ENCODE data around the gene PLXDC1.
"Not testable (repeated sequence)": the region's sequence is repeated elsewhere in the genome, so short reads cannot be mapped to it uniquely, and the experiment has no call there.

PLXDC1 gene

DNA sequence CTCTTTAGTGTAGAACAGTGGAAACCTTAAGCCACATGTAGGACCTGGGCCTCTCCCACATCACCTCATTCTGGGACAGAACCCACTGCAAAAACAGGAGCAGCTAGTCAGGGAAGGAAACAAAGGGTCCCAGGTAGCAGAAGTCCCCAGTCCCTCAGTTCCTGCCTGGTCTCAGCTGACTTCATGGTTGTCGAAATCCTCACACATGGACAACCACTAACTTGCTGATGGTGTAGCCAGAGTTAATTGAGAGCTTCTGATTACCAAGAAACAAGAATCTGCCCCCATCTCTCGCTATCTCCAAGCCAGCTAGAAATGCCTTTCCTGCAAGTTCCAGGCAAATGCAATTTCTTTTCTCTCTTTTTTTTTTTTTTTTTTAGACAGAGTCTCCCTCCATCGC, 18.1 kb upstream of the PLXDC1 start:
- Histone ChIP-seq H3K27me3 (ENCODE audit: control insufficient read depth, low read length) (peaks cover 6% of the 10 kb centered on the region; the same call in 1 of the 2 replicates), H3K9me3 (ENCODE audit: control insufficient read depth, insufficient read depth, low read length) (no peaks in the 10 kb centered on the region), H3F3A (ENCODE audit: control insufficient read depth, insufficient read depth) (peaks cover 2% of the 10 kb centered on the region; the same call in 1 of the 2 replicates), H3K4me2 (ENCODE audit: low read length) (no peak overlapping the region; the same call in 1 of the 2 replicates), H4K20me1 (ENCODE audit: control insufficient read depth, insufficient read depth, low read depth, low read length) (peaks cover under 1% of the 10 kb centered on the region; the same call in 1 of the 2 replicates), H3K27ac (ENCODE audit: low read depth, low read length) (no peak overlapping the region), H3K4me3 (ENCODE audit: low read length) (no peak overlapping the region), H3K4me1 (ENCODE audit: control insufficient read depth, low read length) (peaks cover 30% of the 10 kb centered on the region), H3K9me2 (replicated peaks; ENCODE audit: control insufficient read depth, low read length) (no peaks in the 10 kb centered on the region), H3K79me2 (ENCODE audit: control insufficient read depth, low read length) (no peaks in the 10 kb centered on the region), H3K36me3 (ENCODE audit: control insufficient read depth, low read length) (peaks cover under 1% of the 10 kb centered on the region; the same call in 1 of the 2 replicates)
- TF ChIP-seq EZH2phosphoT487 (IDR thresholded peaks at IDR 0.05; ENCODE audit: borderline replicate concordance, low read length) (no peak), CTCF (IDR thresholded peaks at IDR 0.05; ENCODE audit: low read depth, low read length, poor library complexity, severe bottlenecking) (no peak)

DNA sequence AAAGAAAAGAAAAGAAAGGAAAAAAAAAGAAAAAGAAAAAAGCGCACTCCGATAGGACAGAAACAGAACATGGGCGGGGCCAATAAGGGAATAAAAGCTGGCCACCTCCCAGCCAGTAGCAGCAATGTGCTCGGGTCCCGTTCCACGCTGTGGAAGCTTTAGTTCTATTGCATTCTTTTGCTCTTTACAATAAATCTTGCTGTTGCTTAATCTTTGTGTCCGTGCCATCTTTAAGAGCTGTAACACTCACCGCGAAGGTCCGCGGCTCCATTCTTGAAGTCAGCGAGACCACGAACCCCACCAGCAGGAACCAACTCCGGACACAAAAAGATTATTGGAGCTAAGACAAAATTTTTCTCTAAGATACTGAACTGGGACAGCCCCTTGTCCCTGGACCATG, 17.7 kb upstream of the PLXDC1 start:
- Histone ChIP-seq H3K79me2 (ENCODE audit: control insufficient read depth, low read length) (no peaks in the 10 kb centered on the region), H3K4me1 (ENCODE audit: control insufficient read depth, low read length) (peaks cover 34% of the 10 kb centered on the region), H3K27ac (ENCODE audit: low read depth, low read length) (no peak overlapping the region), H4K20me1 (ENCODE audit: control insufficient read depth, insufficient read depth, low read depth, low read length) (no peaks in the 10 kb centered on the region), H3K9me2 (replicated peaks; ENCODE audit: control insufficient read depth, low read length) (no peaks in the 10 kb centered on the region), H3K4me2 (ENCODE audit: low read length) (no peak overlapping the region), H3K36me3 (ENCODE audit: control insufficient read depth, low read length) (no peaks in the 10 kb centered on the region), H3K4me3 (ENCODE audit: low read length) (no peak overlapping the region), H3F3A (ENCODE audit: control insufficient read depth, insufficient read depth) (peaks cover 2% of the 10 kb centered on the region; the same call in 1 of the 2 replicates), H3K27me3 (ENCODE audit: control insufficient read depth, low read length) (peaks cover 6% of the 10 kb centered on the region; the same call in 1 of the 2 replicates), H3K9me3 (ENCODE audit: control insufficient read depth, insufficient read depth, low read length) (no peaks in the 10 kb centered on the region)
- TF ChIP-seq CTCF (IDR thresholded peaks at IDR 0.05; ENCODE audit: low read depth, low read length, poor library complexity, severe bottlenecking) = no peak
- no peak for TF ChIP-seq EZH2phosphoT487 (IDR thresholded peaks at IDR 0.05; ENCODE audit: borderline replicate concordance, low read length)

GRCh38 chr17:39168503-39168902, 17.1 kb upstream of the PLXDC1 start:
- H3K9me2 ChIP-seq (replicated peaks; ENCODE audit: control insufficient read depth, low read length); H3K9me3 ChIP-seq (ENCODE audit: control insufficient read depth, insufficient read depth, low read length); H3K36me3 ChIP-seq (ENCODE audit: control insufficient read depth, low read length); H3K4me3 ChIP-seq (ENCODE audit: low read length); H3K27ac ChIP-seq (ENCODE audit: low read depth, low read length); H3K79me2 ChIP-seq (ENCODE audit: control insufficient read depth, low read length); H3F3A ChIP-seq (ENCODE audit: control insufficient read depth, insufficient read depth); H4K20me1 ChIP-seq (ENCODE audit: control insufficient read depth, insufficient read depth, low read depth, low read length); H3K27me3 ChIP-seq (ENCODE audit: control insufficient read depth, low read length); H3K4me2 ChIP-seq (ENCODE audit: low read length): not testable (repeated sequence)
- H3K4me1 ChIP-seq (ENCODE audit: control insufficient read depth, low read length) = peaks cover 33% of the 10 kb centered on the region

DNA sequence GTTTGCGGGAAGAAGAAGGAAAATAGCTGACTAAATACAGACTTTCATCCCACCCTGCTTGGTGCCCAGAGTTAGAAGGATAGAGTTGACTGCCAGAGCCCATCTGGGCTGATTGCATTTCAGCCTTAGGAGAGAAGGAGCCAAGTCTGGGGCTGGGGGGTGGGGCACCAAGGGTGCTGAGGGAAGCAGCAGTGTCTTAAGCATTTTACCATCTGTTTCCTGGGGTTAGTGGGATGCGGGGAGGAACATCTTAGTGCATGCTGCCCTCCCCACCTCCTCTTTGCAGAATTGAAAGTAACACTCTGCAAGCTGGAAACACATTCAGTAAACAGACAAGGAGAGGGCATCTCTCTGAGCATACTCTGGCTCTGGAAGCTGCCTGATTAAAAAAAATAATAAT, 16.0 kb upstream of the PLXDC1 start:
- no peaks in the 10 kb centered on the region for H4K20me1 ChIP-seq (ENCODE audit: control insufficient read depth, insufficient read depth, low read depth, low read length)
- no peak overlapping the region for H3K4me3 ChIP-seq (ENCODE audit: low read length)
- no peak overlapping the region for H3K27ac ChIP-seq (ENCODE audit: low read depth, low read length)
- TF ChIP-seq EZH2phosphoT487 (IDR thresholded peaks at IDR 0.05; ENCODE audit: borderline replicate concordance, low read length) (no peak), CTCF (IDR thresholded peaks at IDR 0.05; ENCODE audit: low read depth, low read length, poor library complexity, severe bottlenecking) (no peak)
- no peaks in the 10 kb centered on the region for H3K79me2 ChIP-seq (ENCODE audit: control insufficient read depth, low read length)
- H3K4me2 ChIP-seq (ENCODE audit: low read length) = no peak overlapping the region
- peaks cover 24% of the 10 kb centered on the region for H3K4me1 ChIP-seq (ENCODE audit: control insufficient read depth, low read length)
- H3K9me2 ChIP-seq (replicated peaks; ENCODE audit: control insufficient read depth, low read length) = no peaks in the 10 kb centered on the region
- H3K9me3 ChIP-seq (ENCODE audit: control insufficient read depth, insufficient read depth, low read length) = no peaks in the 10 kb centered on the region
- H3K27me3 ChIP-seq (ENCODE audit: control insufficient read depth, low read length) = peaks cover 6% of the 10 kb centered on the region; the same call in 1 of the 2 replicates
- no peaks in the 10 kb centered on the region for H3K36me3 ChIP-seq (ENCODE audit: control insufficient read depth, low read length)
- H3F3A ChIP-seq (ENCODE audit: control insufficient read depth, insufficient read depth) = peaks cover 2% of the 10 kb centered on the region; the same call in 1 of the 2 replicates
